ENCODE data around the gene TSSK6.

Gene TSSK6

GRCh38 chr19:19544257-19544953 is 29.1 kb upstream of the TSSK6 start:
- no peak for DNase-seq

DNA sequence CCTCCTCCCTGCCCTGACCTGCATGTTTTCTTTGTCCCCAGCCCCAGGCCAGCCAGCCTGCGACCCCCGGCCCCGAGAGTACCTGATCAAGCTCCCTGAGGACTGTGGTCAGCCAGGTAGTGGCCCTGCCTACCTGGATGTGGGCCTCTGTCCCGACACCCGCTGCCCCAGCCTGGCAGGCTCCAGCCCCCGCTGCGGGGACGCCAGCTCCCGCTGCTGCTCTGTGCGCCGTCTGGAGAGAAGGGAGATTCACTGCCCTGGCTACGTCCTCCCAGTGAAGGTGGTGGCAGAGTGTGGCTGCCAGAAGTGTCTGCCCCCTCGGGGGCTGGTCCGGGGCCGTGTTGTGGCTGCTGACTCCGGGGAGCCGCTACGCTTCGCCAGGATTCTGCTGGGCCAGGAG is 28.3 kb upstream of the TSSK6 start:
- DNase-seq: no peak

GRCh38 chr19:19543101-19543500 is 27.8 kb upstream of the TSSK6 start:
- DNase-seq: no peak

DNA sequence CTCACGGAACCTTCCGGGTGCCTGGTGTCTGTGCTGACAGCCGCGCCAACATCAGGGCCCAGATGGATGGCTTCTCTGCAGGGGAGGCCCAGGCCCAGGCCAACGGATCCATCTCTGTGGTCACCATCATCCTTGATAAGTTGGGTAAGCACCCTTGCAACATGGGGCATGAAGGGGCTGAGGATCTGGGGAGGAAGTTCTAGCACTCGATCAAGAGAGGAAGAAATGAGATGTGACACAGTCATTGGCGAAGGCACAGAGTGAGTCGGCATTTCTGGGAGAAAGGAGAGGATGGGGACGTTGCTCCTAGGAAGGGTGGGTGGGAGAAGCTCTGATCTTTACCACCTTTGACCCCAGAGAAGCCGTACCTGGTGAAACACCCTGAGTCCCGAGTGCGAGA is 27.2 kb upstream of the TSSK6 start:
- DNase-seq: peak in 1 of 2 donors; percentile 17

DNA sequence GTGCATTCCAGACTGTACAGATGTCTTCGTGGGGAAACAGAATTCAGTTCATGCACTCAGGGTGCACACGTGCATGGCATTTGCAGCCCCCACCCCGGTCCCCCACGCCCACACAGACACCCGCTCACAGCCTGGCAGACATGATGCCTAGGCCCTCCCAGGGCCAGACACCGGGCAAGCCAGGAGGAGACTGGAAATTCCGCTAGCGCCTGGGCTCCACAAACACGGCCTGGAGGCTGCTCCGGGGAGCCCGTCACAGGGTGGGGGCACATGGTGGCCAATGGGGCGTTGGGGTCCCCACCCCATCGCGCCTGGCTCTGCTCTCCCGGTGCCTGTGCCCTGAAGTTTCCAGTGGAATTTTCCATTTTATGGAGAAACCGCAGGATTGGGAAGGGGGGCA is 26.3 kb upstream of the TSSK6 start:
- DNase-seq: no peak

GRCh38 chr19:19540715-19541515 is 25.6 kb upstream of the TSSK6 start:
- peak; percentile 80 to 83 for DNase-seq

DNA sequence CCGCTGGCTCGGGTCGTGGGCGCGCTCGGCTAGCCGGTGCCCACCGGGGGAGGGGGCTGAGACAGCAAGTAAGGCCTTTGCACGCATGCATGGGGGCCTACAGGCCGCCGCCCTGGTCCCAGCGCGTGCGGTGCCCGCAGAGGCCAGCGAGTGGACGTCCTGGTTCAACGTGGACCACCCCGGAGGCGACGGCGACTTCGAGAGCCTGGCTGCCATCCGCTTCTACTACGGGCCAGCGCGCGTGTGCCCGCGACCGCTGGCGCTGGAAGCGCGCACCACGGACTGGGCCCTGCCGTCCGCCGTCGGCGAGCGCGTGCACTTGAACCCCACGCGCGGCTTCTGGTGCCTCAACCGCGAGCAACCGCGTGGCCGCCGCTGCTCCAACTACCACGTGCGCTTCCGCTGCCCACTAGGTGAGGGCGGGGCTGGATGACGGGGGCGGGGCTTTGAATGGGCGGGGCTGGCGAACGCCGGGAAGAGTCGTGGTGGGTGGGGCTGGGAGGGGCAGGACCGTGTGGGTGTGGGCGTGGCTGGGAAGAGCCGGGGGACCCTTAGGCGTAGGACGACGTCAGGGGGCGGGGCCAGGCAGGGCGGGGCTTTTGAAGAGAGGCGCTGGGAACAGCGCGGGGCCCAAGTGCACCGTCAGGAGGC is 24.8 kb upstream of the TSSK6 start:
- DNase-seq: peak; percentile 80 to 82

GRCh38 chr19:19539698-19540063 is 24.3 kb upstream of the TSSK6 start:
- no peak for DNase-seq

GRCh38 chr19:19538785-19539166 is 23.4 kb upstream of the TSSK6 start:
- DNase-seq: no peak

GRCh38 chr19:19538061-19538784 is 22.9 kb upstream of the TSSK6 start, which contains the start of gene CILP2:
CILP2 (plus strand) TSS chr19:19538265; CDS start chr19:19538350, 85 bp downstream.
- DNase-seq: peak; percentile 37 to 45

DNA sequence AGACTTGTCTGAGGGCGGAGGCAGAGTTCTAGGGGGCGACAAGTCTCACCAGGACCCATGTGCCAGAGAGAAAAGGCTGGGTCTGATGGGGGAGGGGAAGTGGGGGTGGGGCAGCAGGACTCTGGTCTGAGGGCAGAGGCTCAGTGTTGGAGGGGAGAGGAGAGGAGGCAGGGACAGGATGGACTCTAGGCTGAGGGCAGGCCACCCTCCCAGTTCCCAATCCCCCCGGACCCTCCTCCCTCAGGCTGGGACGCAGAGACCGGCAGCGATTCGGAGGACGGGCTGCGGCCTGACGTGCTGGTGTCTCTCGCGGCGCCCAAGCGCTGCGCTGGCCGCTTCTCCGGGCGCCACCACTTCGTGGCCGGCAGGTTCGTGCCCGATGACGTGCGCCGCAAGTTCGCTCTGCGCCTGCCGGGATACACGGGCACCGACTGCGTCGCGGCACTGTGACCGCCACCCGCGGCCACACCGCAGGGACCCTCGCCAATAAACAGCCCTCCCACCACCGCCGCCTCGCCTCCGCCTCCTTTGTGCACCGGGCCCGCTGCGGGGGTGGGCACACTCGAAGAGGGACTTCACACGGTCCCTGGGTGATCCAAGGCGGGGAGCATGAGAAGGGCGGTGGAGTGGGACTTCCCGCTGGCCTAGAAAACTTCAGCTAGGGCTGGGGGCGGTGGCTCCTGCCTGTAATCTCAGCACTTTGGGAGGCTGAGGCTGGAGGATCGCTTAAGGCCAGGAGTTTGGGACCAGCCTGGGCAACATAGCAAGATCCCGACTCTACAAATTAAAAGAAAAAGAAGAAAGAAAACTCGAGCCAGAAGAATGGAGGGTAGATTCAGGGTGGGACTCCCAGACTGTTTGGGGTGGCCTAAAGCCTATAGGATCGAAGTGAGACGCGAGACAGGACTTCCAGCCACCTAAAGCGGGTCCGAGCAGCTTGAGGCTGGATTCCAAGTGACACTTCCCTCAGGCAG is 22.0 kb upstream of the TSSK6 start:
- peak in 1 of 2 donors; percentile 33 for DNase-seq

- no peak for DNase-seq
Observed at GRCh38 chr19:19535311-19536191, 20.2 kb upstream of the TSSK6 start.

DNA sequence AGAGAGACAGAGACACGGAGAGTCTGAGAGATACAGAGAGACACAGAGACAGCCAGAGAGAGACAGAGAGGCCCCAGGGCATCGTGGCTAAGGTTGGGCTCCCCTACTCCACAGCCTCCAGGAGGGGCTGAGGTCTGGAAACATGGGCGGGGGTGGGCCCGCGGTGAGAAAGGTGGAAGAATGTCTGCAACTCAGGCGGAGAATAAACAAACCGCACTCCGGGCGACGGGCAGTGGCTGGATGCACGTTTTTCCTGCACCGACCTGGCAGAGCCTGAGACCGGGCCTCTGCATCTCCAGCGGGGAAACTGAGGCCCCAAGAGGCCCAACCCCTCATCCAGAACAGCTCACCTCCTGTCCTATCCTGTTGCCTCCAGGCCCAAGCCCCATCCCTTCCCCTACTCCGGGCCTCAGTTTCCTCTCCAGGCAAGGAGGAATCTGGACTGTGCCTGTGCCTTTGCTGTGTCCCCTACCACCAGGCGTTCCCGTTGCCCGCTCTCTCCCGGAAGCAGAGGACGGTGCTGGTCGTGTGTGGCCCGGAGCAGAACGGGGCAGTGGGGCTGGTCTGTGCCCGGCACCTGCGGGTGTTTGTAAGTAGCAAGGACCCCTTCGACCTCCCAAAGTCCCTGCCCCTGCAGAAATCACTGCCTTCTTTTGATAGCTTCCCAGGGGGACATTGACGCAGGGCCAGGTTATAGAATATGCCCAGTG is 19.4 kb upstream of the TSSK6 start:
- no peak for DNase-seq

- no peak for DNase-seq
Observed at GRCh38 chr19:19533841-19534240, 18.5 kb upstream of the TSSK6 start.

DNA sequence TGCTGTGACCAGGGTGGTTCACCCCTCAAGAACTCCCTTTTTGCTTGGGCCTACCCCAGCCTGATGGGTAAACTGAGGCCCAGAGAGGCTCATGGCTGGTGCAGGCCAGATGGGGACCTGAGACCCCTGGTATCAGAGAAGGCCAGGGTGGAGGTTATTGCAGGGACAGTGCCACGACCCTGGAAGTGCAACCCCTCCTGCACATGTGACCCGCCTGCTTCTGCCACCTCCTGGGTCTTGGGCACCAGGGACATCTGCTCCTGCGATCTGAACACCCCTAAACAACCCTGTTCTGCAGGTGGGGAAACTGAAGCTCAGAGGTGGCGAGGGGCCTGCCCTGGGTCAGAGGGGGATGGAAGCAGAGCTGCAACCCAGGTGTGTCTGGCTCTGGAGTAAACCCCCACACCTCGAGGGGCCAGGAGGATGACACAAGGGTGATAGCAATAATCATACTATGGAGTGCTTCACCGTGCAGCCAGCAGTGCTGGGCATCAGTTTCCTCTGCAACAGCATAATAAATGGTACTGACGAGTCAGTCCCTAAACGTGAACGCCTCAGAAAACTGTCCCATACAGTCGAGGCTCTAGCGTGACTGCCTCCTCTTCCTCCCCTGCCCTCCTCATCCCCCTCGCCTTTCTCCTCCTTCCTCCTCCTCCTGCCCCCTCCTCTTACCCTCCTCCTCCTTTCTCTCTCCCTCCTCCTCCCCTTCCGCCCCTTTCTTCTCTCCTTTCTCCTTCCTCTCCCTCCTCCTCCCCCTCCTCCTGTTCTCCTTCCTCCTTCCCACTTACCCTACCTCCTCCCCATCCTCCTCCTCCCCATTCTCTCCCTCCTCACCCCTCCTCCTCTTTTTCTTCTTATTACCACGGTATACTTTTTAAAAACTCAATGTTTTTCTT is 17.7 kb upstream of the TSSK6 start:
- DNase-seq: no peak

GRCh38 chr19:19531951-19532805 is 16.8 kb upstream of the TSSK6 start:
- peak; percentile 81 to 86 for DNase-seq

DNA sequence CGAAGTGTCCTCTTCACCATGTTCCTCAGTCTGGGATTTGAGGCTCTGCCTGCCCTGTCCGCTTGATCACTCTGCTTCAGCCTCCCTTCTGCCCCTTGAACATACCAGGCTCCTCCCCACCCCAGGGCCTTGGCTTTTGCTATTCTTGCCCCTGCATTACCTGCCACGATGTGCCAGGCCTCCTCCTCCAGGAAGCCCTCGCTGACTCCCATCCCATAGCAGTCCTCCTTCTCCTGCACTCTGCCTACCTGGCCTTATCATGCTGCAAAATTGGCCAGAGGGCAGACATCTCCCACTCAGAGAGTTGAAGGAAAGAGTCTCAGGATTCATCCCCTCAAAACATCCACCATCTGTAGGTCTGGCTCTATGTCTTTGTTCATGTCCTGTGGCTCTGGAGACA is 15.5 kb upstream of the TSSK6 start:
- no peak for DNase-seq

- DNase-seq: no peak
Observed at GRCh38 chr19:19530423-19530804, 15.1 kb upstream of the TSSK6 start.
